Activated CD8-positive, alpha-beta T cell treated with anti-CD3 and anti-CD28 coated beads for 36 hours (primary cell): ENCODE measurements around the gene ZNF12. TPM values are rescaled to one million over a fixed set of nuclear protein-coding genes. Genes with fewer than 3 reads are reported as not detected.

Experiments used
- ATAC-seq: fragments of 200-7000 bp; cut with Tn5 transposase; one replicate; pipeline ENCODE4 v1.10.0; 2021; ENCODE audit warnings: mild to moderate bottlenecking, moderate library complexity
- CTCF ChIA-PET: fragments of 350-600 bp; sonication (Branson Sonifier 250); formaldehyde crosslinking; loops from one replicate; lab custom pipeline; 2021; ENCODE audit warnings: antibody characterized with exemption; lab: Charles Lee
- POLR2A ChIA-PET: fragments of 350-600 bp; sonication (Branson Sonifier 250); formaldehyde crosslinking; loops from one replicate; lab custom pipeline; 2021; ENCODE audit warnings: antibody characterized with exemption; lab: Charles Lee
- DNase-seq: peaks from one replicate; pipeline ENCODE4 v3.0.0-alpha.2; 2020
- H3K27ac Mint-ChIP-seq: one replicate; pipeline ENCODE4 v1.8.0; 2021; ENCODE audit warnings: mild to moderate bottlenecking, mixed read lengths
- H3K27me3 Mint-ChIP-seq: one replicate; pipeline ENCODE4 v1.8.0; 2021; ENCODE audit warnings: mixed read lengths
- H3K36me3 Mint-ChIP-seq: one replicate; pipeline ENCODE4 v1.8.0; 2021; ENCODE audit warnings: low read depth, mixed read lengths
- H3K4me1 Mint-ChIP-seq: one replicate; pipeline ENCODE4 v1.8.0; 2021; ENCODE audit warnings: low read depth, mixed read lengths
- H3K4me3 Mint-ChIP-seq: one replicate; pipeline ENCODE4 v1.8.0; 2021; ENCODE audit warnings: mild to moderate bottlenecking, moderate library complexity, mixed read lengths
- H3K9me3 Mint-ChIP-seq: one replicate; pipeline ENCODE4 v1.8.0; 2021; ENCODE audit warnings: mixed read lengths
- CTCF ChIP-seq: fragments of 200-600 bp; IDR thresholded peaks from one replicate; pipeline ENCODE4 v1.8.0; 2022; ENCODE audit warnings: antibody characterized with exemption, mild to moderate bottlenecking
- intact Hi-C: fragments of 100-400 bp; cut with micrococcal nuclease; formaldehyde crosslinking; loops from one replicate; pipeline ENCODE4 v1.10.0; 2022
- total RNA-seq, 2 experiments: library from RNA; stranded (reverse); gene quantifications; one replicate each; pipeline ENCODE4 v1.2.3, GENCODE V29; 2021

The ZNF12 gene
- total RNA-seq, 2 experiments from 2014 or later: 20.6 to 22.7 TPM

- no peak for ATAC-seq
- H3K36me3 Mint-ChIP-seq: peaks cover 38% of the 10 kb centered on the region
- H3K4me1 Mint-ChIP-seq: peaks cover 24% of the 10 kb centered on the region
- ChIA-PET CTCF (no interaction called here), POLR2A (no interaction called here)
- H3K27ac Mint-ChIP-seq: peak overlapping the region; percentile 11
- no peak for DNase-seq
- peaks cover 3% of the 10 kb centered on the region for H3K9me3 Mint-ChIP-seq
- no peak for TF ChIP-seq CTCF
- no peaks in the 10 kb centered on the region for H3K27me3 Mint-ChIP-seq
- no peak overlapping the region for H3K4me3 Mint-ChIP-seq
- intact Hi-C loops: no loop called here
Observed at GRCh38 chr7:6641305-6642035, 65.3 kb downstream of the ZNF12 start.

DNA sequence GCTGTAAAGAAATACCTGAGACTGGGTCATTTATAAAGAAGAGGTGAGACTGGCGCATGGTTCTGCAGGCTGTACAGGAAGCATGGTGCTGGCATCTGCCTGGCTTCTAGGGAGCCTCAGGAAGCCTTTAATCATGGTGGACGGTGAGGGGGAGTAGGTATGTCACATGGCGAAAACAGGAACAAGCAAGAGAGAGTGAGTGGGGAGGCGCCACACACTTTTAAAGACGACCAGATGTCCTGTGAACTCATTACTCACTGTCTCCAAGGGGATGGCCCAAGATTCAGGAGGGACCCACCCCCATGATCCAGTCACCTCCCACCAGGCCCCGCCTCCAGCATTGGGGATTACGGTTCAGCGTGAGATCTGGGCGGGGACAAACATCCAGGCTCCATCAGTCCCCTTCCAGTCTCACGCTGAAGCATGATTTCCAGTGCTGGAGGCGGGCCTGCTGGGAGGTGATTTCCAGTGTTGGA is 66.5 kb downstream of the ZNF12 start:
- DNase-seq (peak; percentile 55), ATAC-seq (peak; percentile 37)
- peaks cover 4% of the 10 kb centered on the region for H3K9me3 Mint-ChIP-seq
- peaks cover 24% of the 10 kb centered on the region for H3K4me1 Mint-ChIP-seq
- intact Hi-C loops: no loop called here
- no peak for TF ChIP-seq CTCF
- no peak overlapping the region for H3K4me3 Mint-ChIP-seq
- ChIA-PET CTCF (no interaction called here), POLR2A (no interaction called here)
- peak overlapping the region; percentile 87 for H3K27ac Mint-ChIP-seq
- peaks cover 35% of the 10 kb centered on the region for H3K36me3 Mint-ChIP-seq
- H3K27me3 Mint-ChIP-seq: no peaks in the 10 kb centered on the region

DNA sequence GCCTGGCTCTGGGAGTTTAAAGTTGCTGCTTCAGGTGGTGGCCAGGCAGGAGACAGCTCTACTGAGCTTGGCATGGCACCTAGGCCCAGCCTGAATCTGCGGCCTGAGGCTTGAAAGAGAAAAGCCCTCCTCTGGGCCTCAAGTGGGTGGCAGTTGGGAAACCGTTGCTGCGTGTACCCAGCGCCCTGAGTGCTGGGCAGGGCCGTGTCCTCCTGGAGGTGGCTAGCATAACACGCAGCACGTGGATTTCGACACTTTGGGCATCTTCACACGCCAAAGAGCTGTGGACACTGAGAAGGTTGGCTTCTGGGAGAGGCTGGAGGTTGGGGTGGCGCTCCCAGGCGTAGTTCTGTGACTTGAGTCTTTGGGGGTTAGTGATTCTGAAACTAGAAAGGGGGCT is 67.1 kb downstream of the ZNF12 start:
- H3K4me1 Mint-ChIP-seq: peaks cover 24% of the 10 kb centered on the region
- H3K27me3 Mint-ChIP-seq: no peaks in the 10 kb centered on the region
- TF ChIP-seq CTCF: no peak
- peaks cover 33% of the 10 kb centered on the region for H3K36me3 Mint-ChIP-seq
- H3K9me3 Mint-ChIP-seq: peaks cover 6% of the 10 kb centered on the region
- H3K27ac Mint-ChIP-seq: peak overlapping the region; percentile 87
- POLR2A ChIA-PET: no interaction called here
- CTCF ChIA-PET: interaction anchor here (1.0 kb wide), 1 partner anchor 124 kb away, joined by 3 read pairs; no protein-coding TSS in a partner anchor
- no peak overlapping the region for H3K4me3 Mint-ChIP-seq
- intact Hi-C loops: no loop called here
- ATAC-seq (no peak), DNase-seq (no peak)

DNA sequence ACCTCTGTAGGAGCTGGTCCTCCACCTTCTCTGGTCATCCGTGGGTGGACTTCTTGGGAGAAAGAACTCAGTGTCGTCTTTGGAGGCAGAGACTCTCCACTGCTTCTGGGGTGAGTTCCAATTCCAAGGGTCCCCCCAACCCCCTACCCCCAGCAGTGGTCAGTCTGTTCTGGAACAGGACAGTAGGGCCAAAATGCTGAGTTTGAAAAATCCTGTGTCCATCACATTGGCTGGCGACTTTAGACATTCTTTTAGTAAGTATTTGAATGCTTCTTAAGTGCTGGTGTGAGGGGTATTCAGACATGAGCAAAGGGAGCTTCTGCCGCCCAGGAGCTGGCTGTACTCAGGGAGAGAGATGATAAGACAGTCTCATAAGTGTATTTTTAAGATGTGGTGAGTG is 67.7 kb downstream of the ZNF12 start:
- H3K27me3 Mint-ChIP-seq: no peaks in the 10 kb centered on the region
- ATAC-seq (no peak), DNase-seq (no peak)
- peaks cover 32% of the 10 kb centered on the region for H3K36me3 Mint-ChIP-seq
- POLR2A ChIA-PET: no interaction called here
- intact Hi-C loops: no loop called here
- H3K27ac Mint-ChIP-seq: peak overlapping the region; percentile 87
- no peak for TF ChIP-seq CTCF
- CTCF ChIA-PET: interaction anchor here (1.0 kb wide), 1 partner anchor 123 kb away, joined by 3 read pairs; no protein-coding TSS in a partner anchor
- peaks cover 24% of the 10 kb centered on the region for H3K4me1 Mint-ChIP-seq
- H3K9me3 Mint-ChIP-seq: peaks cover 6% of the 10 kb centered on the region
- H3K4me3 Mint-ChIP-seq: peak overlapping the region; percentile 74

Other genes starting within 250 kb of the ZNF12 start
- gene KDELR2, start 222.8 kb downstream of the ZNF12 start, total RNA-seq: 10 to 100 TPM; 61.3 to 63.3 TPM
- under 1 TPM; 0.18 to 0.23 TPM for gene GRID2IP, start 155.5 kb downstream of the ZNF12 start, total RNA-seq
- gene ZDHHC4, start 129.5 kb downstream of the ZNF12 start, total RNA-seq: 10 to 100 TPM; 27.8 to 32.0 TPM
- gene INTS15, start 116.9 kb downstream of the ZNF12 start, total RNA-seq: 10 to 100 TPM; 26.8 to 29.8 TPM
- 1 to 10 TPM; 1.3 to 1.8 TPM for gene ZNF853, start 91.3 kb downstream of the ZNF12 start, total RNA-seq
- gene ZNF316, start 69.6 kb downstream of the ZNF12 start, total RNA-seq: 10 to 100 TPM; 17.7 to 18.8 TPM
- gene RSPH10B2, start 47.2 kb upstream of the ZNF12 start, total RNA-seq: under 1 TPM; 0.63 TPM
- 10 to 100 TPM; 36.9 to 48.7 TPM for gene CCZ1B, start 119.3 kb upstream of the ZNF12 start, total RNA-seq